Stimulated activated CD8-positive, alpha-beta memory T cell treated with anti-CD3 and anti-CD28 coated beads, Interleukin-7, amount 100 ng/mL, for 24 hours (primary cell): ENCODE measurements around the gene ARHGEF26.

Experiments used
- DNase-seq: peaks from one replicate; pipeline ENCODE4 v3.0.0-alpha.2; 2020; ENCODE audit warnings: low read depth

ARHGEF26 gene

DNA sequence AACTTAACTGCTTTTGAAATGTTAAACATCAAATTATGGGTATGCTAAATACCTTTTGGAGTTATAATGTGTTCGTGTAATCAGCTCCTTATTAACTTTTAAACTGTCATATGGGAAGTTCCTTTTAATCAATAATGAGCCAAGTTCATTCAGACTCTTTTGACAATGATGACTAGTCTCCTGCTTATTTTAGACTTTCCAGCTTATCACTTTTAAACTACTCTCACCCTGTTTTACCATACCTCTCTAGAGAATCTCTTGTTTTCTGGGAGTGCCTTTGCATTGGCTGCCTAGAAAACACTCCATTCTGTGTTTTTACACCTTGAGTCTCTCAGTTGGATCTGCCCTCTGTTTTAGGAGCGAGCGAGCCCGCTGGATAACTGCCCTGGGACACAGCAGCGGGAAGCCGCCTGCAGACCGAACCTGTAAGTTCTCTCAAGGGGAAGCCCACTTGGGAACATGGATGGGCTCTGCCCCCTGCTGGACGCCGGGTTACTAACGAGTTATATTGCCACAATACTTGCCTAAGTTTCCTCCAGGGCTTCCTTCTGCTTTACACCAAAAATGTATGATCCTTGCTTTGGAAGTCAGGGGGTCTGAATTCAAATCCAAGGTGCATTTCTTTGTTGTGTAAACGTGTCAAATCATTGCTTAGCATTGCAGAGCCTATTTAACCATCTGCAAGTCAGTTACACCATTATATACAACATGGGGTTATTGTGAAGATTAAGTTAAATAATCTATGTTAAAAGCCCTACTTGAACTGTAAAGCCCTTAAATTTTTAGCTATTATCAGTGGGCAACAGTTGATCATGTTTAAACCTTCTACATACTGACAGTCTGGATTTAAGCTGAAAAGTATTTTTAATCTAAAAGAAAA is 131.8 kb downstream of the ARHGEF26 start:
- DNase-seq, result peak; percentile 41

GRCh38 chr3:154254527-154254926 is 133.3 kb downstream of the ARHGEF26 start:
- DNase-seq, result no peak

DNA sequence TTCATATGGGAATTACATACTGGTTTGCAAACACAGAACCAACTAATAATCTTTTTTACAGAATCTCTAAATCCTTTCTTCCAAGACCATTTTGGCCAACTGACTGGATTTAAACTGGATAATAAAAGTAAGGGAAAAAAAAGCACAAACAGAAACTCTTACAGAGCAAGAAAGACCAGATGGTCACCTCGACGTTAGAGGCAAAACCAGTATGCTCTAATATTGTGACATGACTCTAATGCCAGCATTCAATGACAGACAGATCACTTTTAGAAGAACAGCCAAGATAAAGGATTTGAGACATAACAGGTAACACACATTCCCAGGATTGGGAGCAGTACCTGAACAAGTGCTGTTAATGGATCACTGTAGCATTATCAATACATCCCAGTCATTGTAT is 152.2 kb downstream of the ARHGEF26 start:
- no peak for DNase-seq

- no peak for DNase-seq
Observed at GRCh38 chr3:154274348-154274747, 153.2 kb downstream of the ARHGEF26 start.

DNA sequence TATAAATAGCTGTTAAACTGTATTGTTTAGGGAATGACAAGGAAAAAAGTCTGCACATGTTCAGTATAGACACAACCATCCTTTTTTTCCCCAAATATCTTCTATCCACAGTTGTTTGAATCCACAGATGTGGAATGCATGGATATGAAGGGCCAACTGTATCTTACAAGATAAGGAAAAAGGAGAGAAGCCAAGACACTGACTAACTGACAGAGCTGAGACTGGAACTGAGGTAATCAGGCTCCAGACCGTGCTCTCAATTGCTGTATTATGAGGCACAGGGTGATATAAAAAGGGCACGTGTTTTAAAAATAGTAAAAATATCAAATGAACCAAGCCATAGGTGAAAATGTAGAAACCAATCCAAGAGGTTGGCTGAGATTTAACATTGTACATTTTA is 154.1 kb downstream of the ARHGEF26 start:
- DNase-seq, result no peak

DNA sequence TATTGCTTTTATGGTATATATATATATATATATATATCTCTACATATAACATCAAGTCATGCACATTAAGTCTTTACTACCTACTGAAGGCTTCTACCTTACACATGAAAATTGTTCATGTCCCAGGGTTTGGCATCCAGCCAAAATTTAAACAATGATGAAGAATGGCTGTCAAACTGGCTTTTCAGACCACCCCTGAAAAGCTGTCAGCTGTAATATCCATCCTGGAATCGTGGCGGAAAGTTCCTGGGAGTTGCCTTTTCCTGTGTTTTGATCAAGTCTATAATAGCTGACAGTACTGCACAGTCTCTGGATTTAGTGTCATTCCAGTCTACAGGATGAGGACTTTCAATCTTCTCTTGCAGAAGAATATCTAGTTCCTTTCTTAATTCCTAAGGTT is 154.8 kb downstream of the ARHGEF26 start:
- no peak for DNase-seq

- no peak for DNase-seq
Observed at GRCh38 chr3:154280161-154280560, 159.0 kb downstream of the ARHGEF26 start.

- DNase-seq, result no peak
Observed at GRCh38 chr3:154285221-154285620, 164.0 kb downstream of the ARHGEF26 start.

GRCh38 chr3:154290187-154290586 is 169.0 kb downstream of the ARHGEF26 start:
- DNase-seq, result no peak

DNA sequence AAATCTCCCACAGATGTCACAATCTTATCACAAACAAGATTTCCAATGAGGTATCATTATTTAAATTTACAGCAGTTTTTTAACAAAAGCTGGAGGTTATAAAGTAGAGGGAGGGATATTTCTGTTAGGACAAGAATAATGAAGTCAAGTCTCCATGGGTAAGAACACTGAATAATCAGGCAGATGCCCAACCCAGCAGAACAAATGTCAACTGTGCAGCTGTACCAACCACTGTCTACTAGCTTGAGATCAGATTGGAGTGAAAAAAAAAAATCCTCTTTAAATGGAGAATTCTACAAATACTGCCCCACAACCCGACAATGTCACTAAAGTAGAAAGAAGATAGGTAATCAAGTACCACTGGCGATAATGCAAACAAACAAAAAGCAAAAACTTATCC is 172.8 kb downstream of the ARHGEF26 start:
- DNase-seq, result no peak

DNA sequence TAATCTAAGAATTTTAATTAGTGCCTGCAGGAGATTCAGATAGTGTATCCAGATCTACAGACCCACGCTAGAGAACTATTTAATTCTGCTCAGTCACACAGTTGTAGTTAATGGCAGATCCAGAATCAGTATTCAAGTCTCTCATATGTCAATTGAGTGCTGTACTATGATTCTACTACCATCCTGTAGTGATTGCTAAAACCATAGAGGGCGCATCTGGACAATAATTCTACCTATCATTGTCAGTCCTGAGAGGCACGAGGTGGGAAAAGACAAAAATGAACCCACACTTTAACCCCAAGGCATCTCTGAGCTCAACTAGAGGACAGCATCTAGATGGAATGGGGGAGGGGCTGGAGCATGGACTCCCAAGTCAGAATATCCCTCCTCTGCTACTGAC is 180.4 kb downstream of the ARHGEF26 start:
- no peak for DNase-seq

GRCh38 chr3:154304116-154304786 is 183.1 kb downstream of the ARHGEF26 start:
- no peak for DNase-seq

GRCh38 chr3:154304936-154305335 is 183.7 kb downstream of the ARHGEF26 start:
- DNase-seq, result no peak

DNA sequence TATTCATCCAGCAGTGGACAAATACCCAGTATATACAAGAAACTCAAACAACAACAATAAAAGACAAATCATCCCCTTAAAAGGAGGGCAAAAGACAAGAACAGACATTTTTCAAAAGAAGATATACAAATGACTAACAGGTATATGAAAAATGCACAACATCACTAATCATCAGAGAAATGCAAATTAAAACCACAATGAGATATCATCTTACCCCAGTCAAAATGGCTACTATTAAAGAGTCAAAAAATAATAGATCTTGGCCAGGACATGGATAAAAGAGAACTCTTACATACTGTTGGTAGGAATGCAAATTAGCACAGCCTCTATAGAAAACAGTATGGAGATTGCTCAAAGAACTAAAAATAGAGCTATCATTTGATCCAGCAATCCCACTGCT is 186.2 kb downstream of the ARHGEF26 start:
- no peak for DNase-seq
